BE2C (cell line): ENCODE measurements around the gene PCNX1.

ENCODE experiments used
- DNase-seq: peaks from one replicate; pipeline ENCODE4 v3.0.0-alpha.2; 2020
- H3K27me3 ChIP-seq: fragments of 250-450 bp; sonication (Bioruptor Pico); 2 replicates; pipeline ENCODE4 v1.5.1; 2020; ENCODE audit warnings: mild to moderate bottlenecking
- H3K36me3 ChIP-seq: fragments of 250-450 bp; sonication (Bioruptor Pico); 2 replicates; pipeline ENCODE4 v1.5.1; 2020; ENCODE audit warnings: mild to moderate bottlenecking
- H3K4me1 ChIP-seq: fragments of 250-450 bp; sonication (Bioruptor Pico); 2 replicates; pipeline ENCODE4 v1.5.1; 2020
- H3K4me3 ChIP-seq: 2 replicates; pipeline ENCODE4 v1.5.1; 2011; ENCODE audit warnings: low read depth, low read length
- H3K9me3 ChIP-seq: fragments of 250-450 bp; sonication (Bioruptor Pico); 2 replicates; pipeline ENCODE4 v1.5.1; 2020
- CTCF ChIP-seq: IDR thresholded peaks from 2 replicates; pipeline ENCODE4 v1.5.1; 2012; ENCODE audit warnings: mild to moderate bottlenecking, low read depth, low read length

PCNX1 gene

DNA sequence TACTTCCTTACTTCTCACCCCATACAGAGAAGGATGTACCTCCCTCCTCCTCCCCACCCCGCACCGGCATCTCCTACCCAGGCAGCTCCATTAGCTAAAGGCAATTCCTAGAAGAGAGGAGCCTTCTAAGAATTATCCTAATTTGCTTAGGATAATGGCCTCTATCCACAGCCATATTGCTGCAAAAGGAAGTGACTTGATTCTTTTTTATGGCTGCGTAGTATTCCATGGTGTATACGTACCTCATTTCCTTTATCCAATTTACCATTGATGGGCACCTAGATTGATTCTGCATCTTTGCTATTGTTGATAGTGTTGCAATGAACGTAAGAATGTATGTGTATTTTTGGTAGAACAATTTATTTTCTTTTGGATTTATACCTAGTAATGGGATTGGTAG, 189.7 kb downstream of the PCNX1 start:
- no peak for DNase-seq
- peaks cover 8% of the 10 kb centered on the region for H3K36me3 ChIP-seq
- TF ChIP-seq CTCF = no peak
- no peaks in the 10 kb centered on the region for H3K9me3 ChIP-seq
- H3K4me1 ChIP-seq = no peaks in the 10 kb centered on the region
- no peaks in the 10 kb centered on the region for H3K27me3 ChIP-seq
- H3K4me3 ChIP-seq = no peak overlapping the region

DNA sequence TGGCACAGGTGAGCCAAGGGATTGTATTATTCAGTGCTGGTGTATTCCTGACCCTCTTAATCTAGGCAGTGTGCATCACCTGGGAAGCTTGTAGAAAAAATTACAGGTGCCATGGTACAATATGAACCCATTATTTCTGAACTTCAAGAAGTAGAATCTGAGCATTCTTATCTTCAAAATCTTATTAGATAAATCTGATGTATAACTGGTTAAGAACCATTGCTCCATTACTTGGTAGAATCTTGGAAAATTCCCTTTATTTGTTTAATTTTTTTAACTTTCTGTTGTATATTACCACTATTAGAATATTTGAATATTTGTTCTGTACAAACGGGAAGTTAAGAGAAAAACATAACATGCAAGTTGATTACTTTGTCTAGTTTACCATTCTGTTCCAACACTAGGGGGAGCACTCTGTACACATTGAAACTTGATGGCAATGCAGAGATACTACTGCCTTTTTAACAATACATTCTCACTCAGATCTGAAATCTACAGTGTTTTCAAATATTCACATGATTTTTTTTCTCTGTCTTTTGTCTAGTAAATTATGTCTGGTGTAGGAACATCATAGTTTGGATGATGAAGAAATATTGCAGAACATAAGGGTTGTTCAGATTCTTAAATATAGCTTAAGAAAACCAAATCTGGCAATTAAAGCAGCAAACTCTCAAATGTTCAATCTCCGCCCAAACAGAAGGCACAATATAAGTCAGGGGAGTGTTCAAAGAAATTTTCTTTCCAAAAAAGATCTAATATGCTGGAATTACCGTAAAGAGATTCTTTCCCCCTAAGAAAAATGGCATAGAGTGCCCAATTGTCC, 196.6 kb downstream of the PCNX1 start:
- peak; percentile 90 for TF ChIP-seq CTCF
- H3K36me3 ChIP-seq = peaks cover 32% of the 10 kb centered on the region
- no peak overlapping the region for H3K4me3 ChIP-seq
- H3K4me1 ChIP-seq = no peaks in the 10 kb centered on the region
- DNase-seq = peak; percentile 39
- H3K9me3 ChIP-seq = no peaks in the 10 kb centered on the region
- H3K27me3 ChIP-seq = no peaks in the 10 kb centered on the region

- peaks cover 41% of the 10 kb centered on the region for H3K36me3 ChIP-seq
- no peak for DNase-seq
- no peaks in the 10 kb centered on the region for H3K4me1 ChIP-seq
- no peak overlapping the region for H3K4me3 ChIP-seq
- no peak for TF ChIP-seq CTCF
- H3K9me3 ChIP-seq = no peaks in the 10 kb centered on the region
- H3K27me3 ChIP-seq = no peaks in the 10 kb centered on the region
These were observed 197.9 kb downstream of the PCNX1 start for GRCh38 chr14:71105177-71105576.

DNA sequence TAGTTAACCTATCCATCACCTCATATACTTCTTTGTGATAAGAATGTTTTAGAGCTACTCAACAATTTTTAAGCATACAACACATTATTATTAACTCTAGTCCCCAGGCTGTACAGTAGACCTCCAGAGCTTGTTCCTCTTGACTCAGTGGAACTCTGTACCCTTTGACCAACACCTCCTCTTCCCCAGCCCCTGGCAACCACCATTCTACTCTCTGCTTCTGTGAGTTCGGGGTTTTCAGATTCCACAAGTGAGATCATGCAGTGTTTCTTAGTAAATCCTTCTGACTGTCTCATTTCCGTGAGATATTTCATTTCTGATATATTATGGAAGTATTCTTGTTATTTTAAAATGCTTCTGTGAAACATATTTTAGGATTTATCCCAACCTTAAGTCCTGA, 200.7 kb downstream of the PCNX1 start:
- no peak for TF ChIP-seq CTCF
- Histone ChIP-seq H3K36me3 (peaks cover 41% of the 10 kb centered on the region), H3K4me1 (no peaks in the 10 kb centered on the region), H3K4me3 (no peak overlapping the region), H3K27me3 (no peaks in the 10 kb centered on the region), H3K9me3 (no peaks in the 10 kb centered on the region)
- no peak for DNase-seq

GRCh38 chr14:71108398-71109119, 201.3 kb downstream of the PCNX1 start:
- Histone ChIP-seq H3K9me3 (no peaks in the 10 kb centered on the region), H3K4me1 (no peaks in the 10 kb centered on the region; the same call in 1 of the 2 replicates), H3K36me3 (peaks cover 38% of the 10 kb centered on the region), H3K27me3 (no peaks in the 10 kb centered on the region), H3K4me3 (no peak overlapping the region)
- DNase-seq = no peak
- TF ChIP-seq CTCF = no peak

GRCh38 chr14:71113376-71113775, 206.1 kb downstream of the PCNX1 start:
- Histone ChIP-seq H3K9me3 (no peaks in the 10 kb centered on the region), H3K27me3 (no peaks in the 10 kb centered on the region), H3K36me3 (peaks cover 18% of the 10 kb centered on the region), H3K4me3 (no peak overlapping the region), H3K4me1 (peaks cover 3% of the 10 kb centered on the region)
- DNase-seq = no peak
- TF ChIP-seq CTCF = no peak
